Loucy (cell line): ENCODE data around the gene STPG1.

Experiments
- EZH2phosphoT487 ChIP-seq: fragments of 200-600 bp; IDR thresholded peaks from 2 replicates; pipeline ENCODE4 v1.6.1; 2018; ENCODE audit warnings: antibody characterized with exemption, mild to moderate bottlenecking, moderate library complexity, borderline replicate concordance
- TF ChIP-seq, protein P1 (sequence below): fragments of 200-600 bp; sonication (generic); conservative IDR thresholded peaks from 2 replicates; pipeline ENCODE4 v1.5.1; 2014; ENCODE audit warnings: mild to moderate bottlenecking, antibody characterized with exemption, low read length

DNA sequence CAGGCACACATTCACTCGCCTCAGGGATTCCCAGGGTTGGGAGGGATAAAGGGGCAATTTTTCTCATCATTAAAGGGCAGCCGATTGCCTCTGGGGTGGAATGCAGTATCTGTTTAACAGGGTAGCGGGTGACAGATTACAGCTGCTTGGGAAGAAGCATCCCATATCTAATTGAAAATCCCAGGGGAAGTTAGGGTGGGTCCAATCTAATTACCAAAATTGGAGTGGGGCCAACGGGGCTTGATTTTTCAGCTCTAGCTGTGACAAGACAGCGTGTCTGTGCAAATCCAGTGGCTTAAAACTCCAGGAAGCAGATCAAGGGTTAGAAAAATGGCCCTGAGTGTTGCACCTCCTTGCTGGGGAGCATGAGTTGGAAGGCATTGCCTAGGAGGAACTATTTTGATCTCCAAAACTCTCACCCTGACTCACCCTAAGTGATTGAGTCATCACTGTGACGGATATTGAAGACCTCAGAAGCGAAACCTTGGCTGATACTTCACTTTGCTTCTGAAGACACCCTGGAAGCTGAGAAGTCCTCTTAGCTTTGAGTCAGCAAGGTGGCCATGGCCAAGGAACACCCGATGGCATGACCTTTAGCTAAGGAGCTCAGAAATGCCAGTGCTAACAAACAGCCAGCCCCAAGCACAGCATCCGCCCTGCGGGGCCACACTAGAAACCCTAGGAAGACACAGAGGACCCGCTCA, 48.5 kb downstream of the STPG1 start:
- TF ChIP-seq, protein P1, sequence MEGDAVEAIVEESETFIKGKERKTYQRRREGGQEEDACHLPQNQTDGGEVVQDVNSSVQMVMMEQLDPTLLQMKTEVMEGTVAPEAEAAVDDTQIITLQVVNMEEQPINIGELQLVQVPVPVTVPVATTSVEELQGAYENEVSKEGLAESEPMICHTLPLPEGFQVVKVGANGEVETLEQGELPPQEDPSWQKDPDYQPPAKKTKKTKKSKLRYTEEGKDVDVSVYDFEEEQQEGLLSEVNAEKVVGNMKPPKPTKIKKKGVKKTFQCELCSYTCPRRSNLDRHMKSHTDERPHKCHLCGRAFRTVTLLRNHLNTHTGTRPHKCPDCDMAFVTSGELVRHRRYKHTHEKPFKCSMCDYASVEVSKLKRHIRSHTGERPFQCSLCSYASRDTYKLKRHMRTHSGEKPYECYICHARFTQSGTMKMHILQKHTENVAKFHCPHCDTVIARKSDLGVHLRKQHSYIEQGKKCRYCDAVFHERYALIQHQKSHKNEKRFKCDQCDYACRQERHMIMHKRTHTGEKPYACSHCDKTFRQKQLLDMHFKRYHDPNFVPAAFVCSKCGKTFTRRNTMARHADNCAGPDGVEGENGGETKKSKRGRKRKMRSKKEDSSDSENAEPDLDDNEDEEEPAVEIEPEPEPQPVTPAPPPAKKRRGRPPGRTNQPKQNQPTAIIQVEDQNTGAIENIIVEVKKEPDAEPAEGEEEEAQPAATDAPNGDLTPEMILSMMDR = no peak
- TF ChIP-seq EZH2phosphoT487 = no peak
